Epithelial cell of alveolus of lung (primary cell): Measurements from ENCODE around the gene METTL14. TPM values are rescaled to one million over a fixed set of nuclear protein-coding genes. Genes with fewer than 3 reads are reported as not detected.

Experiments used
- total RNA-seq: library from RNA; depleted of rRNA; stranded (reverse); fragments of >200 nt; gene quantifications from 2 replicates; pipeline ENCODE4 v1.2.1, GENCODE V29; 2015

METTL14 gene
- 11.0 and 16.2 TPM in 2 replicates for total RNA-seq

DNA sequence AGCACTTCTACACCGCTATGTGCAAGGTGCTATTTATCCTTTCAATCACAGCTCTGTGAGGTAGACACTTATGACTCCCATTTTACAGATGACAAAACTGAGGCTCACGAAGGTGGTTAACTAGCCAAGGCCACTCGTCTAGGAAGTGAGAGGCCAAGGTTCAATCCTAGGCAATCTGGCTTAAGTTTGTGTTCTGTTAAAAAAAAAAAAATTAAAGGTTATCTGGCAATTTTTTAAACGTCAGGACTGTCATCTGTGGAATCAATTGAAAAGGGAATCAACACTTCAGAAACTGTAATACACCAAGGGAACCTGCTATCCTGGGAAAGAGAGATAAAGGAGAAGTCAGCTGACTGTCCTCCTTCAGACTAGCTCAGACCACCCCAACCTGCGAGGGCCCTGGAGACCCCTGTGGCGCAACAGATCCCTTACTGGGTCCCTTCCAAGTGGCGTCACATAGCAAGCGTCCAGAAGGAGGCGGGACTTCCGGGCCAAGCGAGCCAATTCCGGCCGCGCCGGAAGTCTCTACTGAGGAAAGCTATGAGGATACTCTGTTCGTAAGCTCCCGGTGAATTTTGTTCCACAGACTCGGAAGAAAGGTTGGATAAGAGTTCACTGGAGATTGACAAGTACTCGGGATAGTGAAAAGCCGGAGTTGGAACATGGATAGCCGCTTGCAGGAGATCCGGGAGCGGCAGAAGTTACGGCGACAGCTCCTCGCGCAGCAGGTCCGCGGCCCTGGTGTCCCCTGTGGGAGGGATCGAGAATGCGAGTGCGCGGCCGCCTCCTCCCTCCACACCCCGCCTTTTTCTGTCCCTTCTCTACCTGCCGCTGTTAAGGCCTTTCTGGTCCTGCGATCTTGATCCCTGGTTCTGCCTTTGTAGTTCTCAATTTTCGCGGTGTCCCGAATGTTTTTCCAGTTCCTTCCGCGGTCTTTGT lies at the start of gene METTL14:
Gene METTL14 (plus strand): TSS at position 520 of the 939 bp plus-strand sequence. CDS start 143 bp downstream, at position 663.

Other genes with a start within 250 kb of the METTL14 start
- 54.7 and 114 TPM in 2 replicates for gene SEC24D, start 150.7 kb downstream of the METTL14 start, total RNA-seq
- gene SYNPO2, start 203.5 kb downstream of the METTL14 start, total RNA-seq = 1.3 and 3.7 TPM in 2 replicates